Activated T-cell treated with anti-CD3 and anti-CD28 coated beads for 24 hours (primary cell): ENCODE measurements around the gene SCT.

Source experiments
- DNase-seq: peaks from one replicate; pipeline ENCODE4 v3.0.0-alpha.2; 2020; ENCODE audit warnings: low read depth

Gene SCT

DNA sequence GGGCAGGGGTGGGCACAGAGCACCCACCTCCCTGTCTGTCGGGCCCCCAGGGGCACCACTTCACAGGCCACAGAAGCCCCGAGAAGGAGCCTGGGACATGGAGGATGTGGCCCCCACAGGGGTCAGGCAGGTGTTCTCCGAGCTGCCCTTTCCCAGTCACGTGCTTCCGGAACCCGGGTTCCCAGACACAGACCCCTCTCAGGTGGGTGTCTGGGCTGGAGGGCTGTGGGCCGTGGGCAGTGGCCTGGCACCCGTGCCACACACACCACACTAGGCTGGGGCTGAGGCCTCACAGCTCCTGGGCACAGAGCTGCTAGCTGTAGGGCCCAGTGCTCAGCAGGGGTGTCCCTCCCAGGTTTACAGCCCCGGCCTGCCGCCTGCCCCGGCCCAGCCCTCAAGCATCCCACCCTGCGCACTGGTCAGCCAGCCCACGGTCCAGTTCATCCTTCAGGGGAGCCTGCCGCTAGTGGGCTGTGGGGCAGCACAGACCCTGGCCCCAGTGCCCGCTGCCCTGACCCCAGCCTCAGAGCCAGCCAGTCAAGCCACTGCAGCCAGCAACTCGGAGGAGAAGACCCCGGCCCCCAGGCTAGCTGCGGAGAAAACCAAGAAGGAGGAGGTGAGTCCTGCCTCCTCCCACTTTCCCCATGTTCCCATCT lies 16.7 kb downstream of the SCT start:
- no peak for DNase-seq

GRCh38 chr11:609341-609811 lies 17.6 kb downstream of the SCT start:
- DNase-seq, result no peak

GRCh38 chr11:608791-609251 lies 18.2 kb downstream of the SCT start:
- DNase-seq, result no peak

DNA sequence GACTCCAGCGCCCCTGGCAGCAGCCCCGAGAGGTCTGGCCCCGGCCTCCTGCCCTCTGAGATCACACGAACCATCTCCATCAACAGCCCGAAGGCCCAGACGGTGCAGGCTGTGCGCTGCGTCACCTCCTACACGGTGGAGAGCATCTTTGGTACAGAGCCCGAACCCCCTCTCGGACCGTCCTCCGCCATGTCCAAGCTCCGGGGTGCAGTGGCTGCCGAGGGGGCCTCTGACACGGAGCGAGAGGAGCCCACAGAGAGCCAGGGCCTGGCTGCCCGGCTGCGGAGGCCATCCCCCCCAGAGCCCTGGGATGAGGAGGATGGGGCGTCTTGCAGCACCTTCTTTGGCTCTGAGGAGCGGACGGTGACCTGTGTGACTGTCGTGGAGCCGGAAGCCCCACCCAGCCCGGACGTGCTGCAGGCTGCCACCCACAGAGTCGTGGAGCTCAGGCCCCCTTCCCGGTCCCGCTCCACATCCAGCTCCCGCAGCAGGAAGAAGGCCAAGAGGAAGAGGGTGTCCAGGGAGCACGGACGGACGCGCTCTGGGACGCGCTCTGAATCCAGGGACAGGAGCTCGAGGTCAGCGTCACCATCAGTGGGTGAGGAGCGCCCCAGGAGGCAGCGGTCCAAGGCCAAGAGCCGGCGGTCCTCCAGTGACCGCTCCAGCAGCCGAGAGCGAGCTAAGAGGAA lies 18.9 kb downstream of the SCT start:
- no peak for DNase-seq

DNA sequence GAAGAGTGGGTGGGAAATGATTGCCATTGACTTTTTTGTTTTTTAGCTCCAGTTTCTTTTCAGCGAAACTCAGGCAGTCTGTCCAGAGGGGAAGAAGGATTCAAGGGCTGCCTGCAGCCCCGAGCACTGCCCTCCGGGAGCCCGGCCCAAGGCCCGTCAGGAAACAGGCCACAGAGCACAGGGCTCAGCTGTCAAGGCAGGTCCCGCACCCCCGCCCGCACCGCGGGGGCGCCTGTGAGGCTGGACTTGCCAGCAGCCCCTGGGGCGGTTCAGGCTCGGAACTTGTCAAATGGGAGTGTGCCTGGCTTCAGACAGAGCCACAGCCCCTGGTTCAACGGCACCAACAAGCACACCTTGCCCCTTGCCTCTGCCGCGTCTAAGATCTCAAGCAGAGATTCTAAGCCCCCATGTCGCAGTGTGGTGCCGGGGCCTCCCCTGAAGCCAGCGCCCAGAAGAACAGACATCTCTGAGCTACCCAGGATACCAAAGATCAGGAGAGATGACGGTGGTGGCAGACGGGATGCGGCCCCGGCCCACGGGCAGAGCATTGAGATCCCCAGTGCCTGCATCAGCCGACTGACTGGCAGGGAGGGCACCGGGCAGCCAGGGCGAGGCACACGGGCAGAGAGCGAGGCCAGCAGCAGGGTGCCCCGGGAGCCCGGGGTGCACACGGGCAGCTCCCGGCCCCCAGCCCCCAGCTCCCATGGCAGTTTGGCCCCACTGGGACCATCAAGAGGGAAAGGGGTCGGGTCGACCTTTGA lies 19.8 kb downstream of the SCT start:
- no peak for DNase-seq

DNA sequence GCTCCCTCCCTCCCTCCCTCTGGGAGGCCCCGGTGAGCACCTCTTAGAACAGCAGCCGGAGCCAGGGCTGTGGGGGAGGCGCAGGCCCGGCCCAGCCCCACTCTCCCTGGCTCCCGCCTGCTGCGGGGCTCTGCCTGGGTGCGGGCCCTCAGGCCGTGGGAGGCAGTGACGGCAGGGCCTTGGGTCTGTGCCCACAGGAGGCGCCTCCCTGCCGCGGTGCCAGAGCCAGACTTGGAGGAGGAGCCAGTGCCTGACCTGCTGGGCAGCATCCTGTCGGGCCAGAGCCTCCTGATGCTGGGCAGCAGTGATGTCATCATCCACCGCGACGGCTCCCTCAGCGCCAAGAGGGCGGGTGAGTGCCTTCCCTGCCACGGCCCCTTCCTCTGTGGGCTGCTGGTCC lies 20.7 kb downstream of the SCT start:
- no peak for DNase-seq

DNA sequence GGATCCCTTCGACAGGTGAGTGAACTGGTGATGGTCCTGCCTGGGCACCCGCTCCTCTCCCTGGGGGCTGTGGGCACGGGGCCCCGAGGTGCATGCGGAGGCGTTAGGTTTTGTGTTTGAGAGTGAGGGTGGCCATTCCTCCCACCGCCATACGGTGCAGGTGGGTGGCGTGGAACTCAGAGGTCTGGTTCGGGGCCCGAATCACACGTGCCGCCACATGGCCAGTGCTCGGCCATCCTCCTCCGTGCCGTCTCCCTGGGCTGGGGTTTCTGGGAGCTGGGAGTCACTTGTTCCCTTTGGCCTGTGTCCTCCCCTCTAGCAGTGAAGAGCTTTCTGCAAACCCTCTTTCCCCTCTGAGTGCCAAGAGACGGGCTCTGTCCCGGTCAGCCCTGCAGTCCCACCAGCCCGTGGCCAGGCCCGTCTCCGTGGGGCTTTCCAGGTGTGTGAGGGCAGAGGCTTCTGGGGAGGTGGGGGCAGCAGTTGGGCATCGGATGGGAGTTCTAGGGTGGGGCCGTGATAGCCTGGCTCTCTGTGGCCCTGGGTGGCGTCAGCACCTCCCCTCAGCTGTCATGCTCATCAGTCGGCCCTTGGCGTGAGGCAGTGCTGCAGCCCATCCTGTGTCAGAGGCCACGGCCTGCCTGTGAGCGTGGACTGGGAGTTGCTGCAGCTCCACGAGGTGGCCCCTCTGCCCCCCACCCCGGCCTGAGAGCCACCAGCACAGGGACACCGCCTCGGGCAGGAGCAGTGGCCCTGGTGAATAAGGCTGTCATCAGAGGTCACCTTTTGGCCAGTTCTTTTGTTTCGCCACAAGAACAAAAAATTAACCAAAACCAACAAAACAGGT lies 21.5 kb downstream of the SCT start:
- no peak for DNase-seq

GRCh38 chr11:603154-603553 lies 23.8 kb downstream of the SCT start:
- DNase-seq, result no peak

- no peak for DNase-seq
Observed at GRCh38 chr11:601573-602245, 25.3 kb downstream of the SCT start.

DNA sequence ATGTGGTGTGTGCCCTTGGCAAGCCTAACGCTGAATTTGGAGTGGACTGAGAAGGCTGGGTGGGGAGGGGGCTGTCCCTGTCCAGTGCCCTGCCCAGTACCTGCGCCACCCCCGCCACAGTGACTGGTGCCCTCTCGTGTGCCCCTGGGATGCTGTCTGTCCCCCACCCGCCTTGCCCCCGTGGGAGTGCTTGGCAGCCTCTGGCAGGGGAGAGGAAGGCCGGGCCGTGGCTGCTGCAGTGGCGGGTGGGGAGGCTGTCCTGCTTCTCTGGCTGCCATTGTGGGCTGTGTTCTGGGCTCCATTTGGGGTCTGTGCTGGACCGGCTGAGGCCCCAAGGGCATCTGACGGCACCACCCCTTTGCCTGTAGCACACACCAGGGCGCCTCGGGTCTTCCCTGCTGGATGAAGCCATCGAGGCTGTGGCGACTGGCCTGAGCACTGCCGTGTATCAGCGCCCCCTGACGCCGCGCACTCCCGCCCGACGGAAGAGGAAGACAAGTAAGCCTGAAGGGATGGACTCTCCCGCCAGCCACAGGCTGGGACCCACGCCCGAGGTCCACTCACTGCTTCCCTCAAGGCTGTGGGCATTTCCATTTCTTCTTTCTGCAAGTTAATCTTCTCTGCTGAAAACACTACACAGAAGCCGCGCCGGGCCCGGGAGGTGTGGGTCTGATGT lies 28.8 kb downstream of the SCT start:
- DNase-seq, result no peak

GRCh38 chr11:597166-597725 lies 29.7 kb downstream of the SCT start:
- DNase-seq, result no peak

GRCh38 chr11:596374-596773 lies 30.6 kb downstream of the SCT start:
- no peak for DNase-seq

DNA sequence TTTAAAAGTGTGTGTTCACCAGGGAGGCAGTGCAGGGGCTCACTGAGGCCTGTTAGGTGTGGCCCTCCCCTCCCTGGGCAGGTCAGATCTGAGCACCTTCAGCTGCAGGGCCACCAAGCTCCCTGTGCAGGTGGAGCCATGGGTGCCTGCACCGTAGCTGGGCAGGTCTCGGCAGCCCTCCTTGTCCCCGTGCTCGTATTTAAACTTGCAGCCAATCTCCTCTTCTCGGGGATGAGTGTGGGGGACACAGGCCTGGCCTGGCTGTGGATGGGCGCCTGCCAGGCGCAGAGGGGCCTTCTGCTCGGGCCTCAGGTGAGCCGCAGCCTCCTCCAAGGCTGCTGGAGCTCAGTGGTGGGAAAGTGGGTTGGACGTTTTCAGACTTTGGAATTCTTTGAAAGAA lies 31.6 kb downstream of the SCT start:
- DNase-seq, result no peak

GRCh38 chr11:593347-593746 lies 33.6 kb downstream of the SCT start:
- no peak for DNase-seq

DNA sequence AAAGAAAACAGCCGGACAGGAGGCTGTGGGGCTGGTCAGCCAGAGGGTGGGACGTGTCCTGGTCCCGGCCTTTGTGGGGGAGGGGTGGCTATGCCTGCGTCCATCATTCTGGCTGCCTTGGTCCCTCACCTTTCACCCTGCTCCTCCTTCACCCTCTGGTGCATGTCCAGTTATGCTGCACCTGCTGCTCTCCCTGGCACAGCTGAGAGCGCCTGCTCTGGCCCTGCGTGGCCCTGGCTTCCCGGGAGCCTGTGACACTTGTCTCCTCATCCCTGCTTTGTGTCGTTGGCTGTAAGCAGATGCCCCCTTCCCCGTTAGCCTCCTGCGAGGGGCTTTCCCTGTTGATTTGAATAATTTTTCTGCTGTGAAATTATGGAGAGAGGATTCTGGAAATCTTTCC lies 34.1 kb downstream of the SCT start:
- DNase-seq, result no peak

- DNase-seq, result no peak
Observed at GRCh38 chr11:592501-592900, 34.5 kb downstream of the SCT start.

GRCh38 chr11:590997-591396 lies 36.0 kb downstream of the SCT start:
- DNase-seq, result no peak

- no peak for DNase-seq
Observed at GRCh38 chr11:589798-590197, 37.2 kb downstream of the SCT start.

DNA sequence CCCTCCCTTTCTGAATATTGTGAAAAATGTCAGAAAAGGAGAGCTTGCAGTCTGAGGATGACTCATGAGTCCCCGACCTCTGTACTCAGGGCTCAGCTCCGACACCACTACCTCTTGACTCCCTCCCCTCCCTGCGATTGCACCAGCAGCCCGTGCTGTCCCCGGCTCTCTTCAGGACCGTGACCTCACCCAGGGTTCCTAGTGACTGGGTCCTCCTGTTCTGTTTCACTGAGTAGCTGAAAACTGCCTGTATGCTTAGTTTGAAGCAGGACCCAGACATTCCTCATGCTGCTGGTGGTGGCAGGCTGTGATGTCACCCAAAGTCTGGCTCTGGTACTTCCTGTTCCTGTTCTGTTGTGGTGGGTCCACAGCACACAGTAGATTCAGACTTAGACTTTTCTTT lies 39.0 kb downstream of the SCT start:
- peak; percentile 55 for DNase-seq

DNA sequence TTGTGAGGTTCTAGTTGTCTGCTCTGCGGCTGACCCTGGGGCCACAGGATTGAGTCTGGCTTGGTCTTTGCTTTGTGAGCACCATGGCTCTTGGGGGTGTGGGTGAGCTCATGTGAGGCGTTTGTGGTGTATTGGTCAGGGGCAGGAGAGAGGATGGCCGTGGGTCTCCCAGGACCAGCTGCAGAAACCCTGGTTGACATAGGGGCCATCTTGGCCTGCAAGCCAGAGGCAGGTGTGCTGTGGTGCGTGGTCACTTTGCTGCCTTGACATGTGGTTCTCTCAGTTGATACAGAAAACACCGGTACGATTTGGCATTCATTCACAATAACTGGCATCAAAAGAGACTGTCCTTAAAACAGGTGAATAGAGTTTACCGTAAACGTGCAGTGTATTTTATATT lies 39.4 kb downstream of the SCT start:
- no peak for DNase-seq
